CD14-positive monocyte (primary cell): ENCODE measurements around the gene STX12. TPM values are rescaled to one million over a fixed set of nuclear protein-coding genes. Genes with fewer than 3 reads are reported as not detected.

ENCODE experiments used
- DNase-seq, 3 donors: peaks; one replicate each; pipeline ENCODE4 v3.0.0-alpha.2; 2011 to 2022
- H2AFZ ChIP-seq: 2 replicates; pipeline ENCODE4 v1.6.0; 2012; ENCODE audit warnings: mild to moderate bottlenecking, low read depth, low read length, inconsistent platforms; ENCODE audit not compliant: insufficient read depth, poor library complexity, severe bottlenecking
- H3K27ac ChIP-seq, 2 donors: 1 replicate in 1 of 2; 2 replicates in 1 of 2; pipeline ENCODE4 v1.5.1; 2012 to 2013; ENCODE audit warnings: low read length in 2 of 2, control low read depth in 1 of 2, inconsistent platforms in 1 of 2, low read depth in 1 of 2, mild to moderate bottlenecking in 1 of 2
- H3K27me3 ChIP-seq, 2 donors: one replicate each; pipeline versions ENCODE4 v1.6.0 to v1.6.1; 2011 to 2013; ENCODE audit warnings: low read length in 2 of 2; ENCODE audit not compliant: control insufficient read depth in 2 of 2, insufficient read depth in 2 of 2
- H3K36me3 ChIP-seq, 2 donors: replicated peaks in 1 of 2; 1 replicate in 1 of 2; 2 replicates in 1 of 2; pipeline versions ENCODE4 v1.5.1 to v1.6.1; 2012 to 2013; ENCODE audit warnings: low read length in 2 of 2, control low read depth in 1 of 2, inconsistent platforms in 1 of 2, mild to moderate bottlenecking in 1 of 2; ENCODE audit not compliant: insufficient read depth in 2 of 2, control insufficient read depth in 1 of 2
- H3K4me1 ChIP-seq, 2 donors: 1 replicate in 1 of 2; 2 replicates in 1 of 2; pipeline versions ENCODE4 v1.5.1 to v1.6.1; 2012 to 2013; ENCODE audit warnings: low read length in 2 of 2, control low read depth in 1 of 2, inconsistent platforms in 1 of 2, mild to moderate bottlenecking in 1 of 2, moderate library complexity in 1 of 2; ENCODE audit not compliant: insufficient read depth in 2 of 2, control insufficient read depth in 1 of 2
- H3K4me2 ChIP-seq: replicated peaks from 2 replicates; pipeline ENCODE3; 2012; ENCODE audit warnings: low read length, moderate library complexity, mild to moderate bottlenecking; ENCODE audit not compliant: poor library complexity, severe bottlenecking; ENCODE audit errors: extremely low read depth
- H3K4me3 ChIP-seq, 3 experiments: fragments of 200-600 bp in 1 of 3; sonication (generic) in 1 of 3; replicated peaks in 1 of 3; 1 replicate in 2 of 3; 2 replicates in 1 of 3; pipeline ENCODE4 v1.5.1; 2011 to 2013; ENCODE audit warnings: low read length in 3 of 3, mild to moderate bottlenecking in 3 of 3, control low read depth in 2 of 3, low read depth in 2 of 3, inconsistent platforms in 1 of 3, moderate library complexity in 1 of 3
- H3K79me2 ChIP-seq: 2 replicates; pipeline ENCODE4 v1.6.0; 2012; ENCODE audit warnings: mild to moderate bottlenecking, control low read depth, inconsistent platforms, low read length, moderate library complexity; ENCODE audit not compliant: insufficient read depth
- H3K9ac ChIP-seq: 2 replicates; pipeline ENCODE4 v1.6.0; 2017; ENCODE audit warnings: low read length, mild to moderate bottlenecking; ENCODE audit not compliant: insufficient read depth, poor library complexity, severe bottlenecking
- H3K9me3 ChIP-seq, 2 donors: replicated peaks in 1 of 2; 1 replicate in 1 of 2; 2 replicates in 1 of 2; pipeline versions ENCODE4 v1.5.1 to v1.6.1; 2012 to 2013; ENCODE audit warnings: low read length in 2 of 2, control low read depth in 1 of 2; ENCODE audit not compliant: control insufficient read depth in 1 of 2, insufficient read depth in 1 of 2
- H4K20me1 ChIP-seq: 2 replicates; pipeline ENCODE4 v1.6.0; 2012; ENCODE audit warnings: mild to moderate bottlenecking, low read length, control low read depth, moderate library complexity; ENCODE audit not compliant: insufficient read depth
- H3K27ac Mint-ChIP-seq, 7 donors: one replicate each; pipeline ENCODE4 v1.8.0; 2020; ENCODE audit warnings: mild to moderate bottlenecking in 7 of 7, mixed read lengths in 7 of 7, moderate library complexity in 6 of 7, inconsistent platforms in 2 of 7
- H3K27me3 Mint-ChIP-seq, 3 donors: one replicate each; pipeline ENCODE4 v1.8.0; 2021 to 2022; ENCODE audit warnings: low read depth in 3 of 3, mild to moderate bottlenecking in 3 of 3, mixed read lengths in 3 of 3, moderate library complexity in 3 of 3, inconsistent platforms in 1 of 3
- H3K36me3 Mint-ChIP-seq, 2 donors: one replicate each; pipeline ENCODE4 v1.8.0; 2020; ENCODE audit warnings: mixed read lengths in 2 of 2, inconsistent platforms in 1 of 2, mild to moderate bottlenecking in 1 of 2
- H3K4me1 Mint-ChIP-seq: one replicate; pipeline ENCODE4 v1.8.0; 2020; ENCODE audit warnings: mild to moderate bottlenecking, mixed read lengths
- H3K4me3 Mint-ChIP-seq, 2 donors: one replicate each; pipeline ENCODE4 v1.8.0; 2020; ENCODE audit warnings: mild to moderate bottlenecking in 2 of 2, mixed read lengths in 2 of 2, moderate library complexity in 1 of 2
- H3K9me3 Mint-ChIP-seq, 7 donors: one replicate each; pipeline ENCODE4 v1.8.0; 2020 to 2022; ENCODE audit warnings: mixed read lengths in 7 of 7, mild to moderate bottlenecking in 6 of 7, moderate library complexity in 6 of 7, inconsistent platforms in 2 of 7
- CTCF ChIP-seq: fragments of 200-600 bp; IDR thresholded peaks from one replicate; pipeline ENCODE4 v1.8.0; 2022; ENCODE audit warnings: antibody characterized with exemption, mild to moderate bottlenecking
- WGBS: methylation state at CpG from one replicate; pipeline ENCODE4 v1.1.5; 2013; ENCODE audit warnings: missing lambda C conversion rate; ENCODE audit not compliant: insufficient coverage; 5-methylcytosine and 5-hydroxymethylcytosine counted together
- intact Hi-C, 2 donors: fragments of 100-400 bp; cut with micrococcal nuclease; formaldehyde crosslinking; loops; one replicate each; pipeline versions ENCODE4 v1.15.0 to v1.15.1; 2023
- polyA plus RNA-seq, 3 donors: library from polyadenylated mRNA; depleted of rRNA in 1 of 3; unstranded in 2 of 3; stranded (reverse) in 1 of 3; fragments of 300-500 nt in 2 of 3; fragments of >200 nt in 1 of 3; fragmentation: Illumina TruSeq in 2 of 3; gene quantifications; 1 replicate in 2 of 3; 2 replicates in 1 of 3; pipeline ENCODE4 v1.2.3, GENCODE V29; 2012 to 2021

The STX12 gene
- polyA plus RNA-seq, 3 donors: 29.4 to 49.4 (median 36.2) TPM

GRCh38 chr1:27779122-27779521, 6.1 kb downstream of the STX12 start:
- WGBS: 50% methylated on average over 3 of the region's 4 CpGs
- Mint-ChIP-seq H3K9me3 (no peaks in the 10 kb centered on the region), H3K27me3 (peaks cover 0 to 2% (median 0%) of the 10 kb centered on the region in 3 donors), H3K4me3 (peak overlapping the region in 1 of 2 donors; percentile 66), H3K27ac (peak overlapping the region; percentile 87 to 96 (median 94)), H3K36me3 (peaks cover 14 to 26% of the 10 kb centered on the region in 2 donors), H3K4me1 (peaks cover 57% of the 10 kb centered on the region)
- Histone ChIP-seq H3K27ac (peak overlapping the region; percentile 66 to 76), H4K20me1 (peaks cover 100% of the 10 kb centered on the region), H3K9me3 (no peaks in the 10 kb centered on the region), H3K4me1 (peaks cover 43 to 54% of the 10 kb centered on the region in 2 donors), H3K9ac (no peak overlapping the region), H2AFZ (no peak overlapping the region), H3K27me3 (no peaks in the 10 kb centered on the region), H3K4me2 (peak overlapping the region; percentile 39), H3K36me3 (peaks cover 13 to 29% of the 10 kb centered on the region in 2 donors), H3K79me2 (peaks cover 99% of the 10 kb centered on the region), H3K4me3 (peak overlapping the region in 1 of 3 experiments; percentile 32)
- intact Hi-C loops: no loop called here
- TF ChIP-seq CTCF: no peak
- DNase-seq: peak; percentile 16 to 48 (median 18)

GRCh38 chr1:27782950-27783349, 9.9 kb downstream of the STX12 start:
- no peaks in the 10 kb centered on the region for H3K9me3 ChIP-seq
- H3K9ac ChIP-seq: no peak overlapping the region
- peaks cover 8 to 13% of the 10 kb centered on the region in 2 donors for H3K36me3 Mint-ChIP-seq
- DNase-seq: no peak
- H3K4me1 ChIP-seq: peaks cover 34 to 44% of the 10 kb centered on the region in 2 donors
- H3K27ac ChIP-seq: no peak overlapping the region
- no CpG with 5 or more reads among the region's 3 CpGs for WGBS
- no peak overlapping the region for H3K4me2 ChIP-seq
- H3K9me3 Mint-ChIP-seq: no peaks in the 10 kb centered on the region
- H2AFZ ChIP-seq: no peak overlapping the region
- H3K36me3 ChIP-seq: peaks cover 2 to 14% of the 10 kb centered on the region in 2 donors
- intact Hi-C loops: no loop called here
- peak overlapping the region in 2 of 7 donors; percentile 37 to 43 for H3K27ac Mint-ChIP-seq
- H3K27me3 ChIP-seq: no peaks in the 10 kb centered on the region
- H3K4me3 ChIP-seq: no peak overlapping the region
- H4K20me1 ChIP-seq: peaks cover 100% of the 10 kb centered on the region
- peaks cover 99% of the 10 kb centered on the region for H3K79me2 ChIP-seq
- H3K4me1 Mint-ChIP-seq: peaks cover 50% of the 10 kb centered on the region
- H3K27me3 Mint-ChIP-seq: peaks cover 0 to 2% (median 0%) of the 10 kb centered on the region in 3 donors
- H3K4me3 Mint-ChIP-seq: no peak overlapping the region
- TF ChIP-seq CTCF: no peak
